Spleen (tissue), 11 donors: Measurements from ENCODE around the gene MEG3. TPM values are rescaled to one million over a fixed set of nuclear protein-coding genes. Genes with fewer than 3 reads are reported as not detected.

Source experiments
- DNase-seq: peaks from one replicate; pipeline ENCODE4 v3.0.0-alpha.2; 2020
- H3K27ac ChIP-seq, 8 donors: fragments of 200-600 bp; sonication (generic) in 7 of 8; 1 replicate in 4 of 8; 2 replicates in 4 of 8; pipeline versions ENCODE4 v1.5.0 to v1.8.0; 2016 to 2021; ENCODE audit warnings: inconsistent platforms in 4 of 8, mild to moderate bottlenecking in 4 of 8, moderate library complexity in 1 of 8
- H3K27me3 ChIP-seq, 7 donors: fragments of 200-600 bp; sonication (generic) in 6 of 7; replicated peaks in 1 of 7; 1 replicate in 4 of 7; 2 replicates in 3 of 7; pipeline versions ENCODE4 v1.5.0 to v1.8.0; 2016 to 2021; ENCODE audit warnings: inconsistent platforms in 3 of 7, mild to moderate bottlenecking in 1 of 7
- H3K36me3 ChIP-seq, 6 donors: fragments of 200-600 bp; sonication (generic) in 5 of 6; 1 replicate in 4 of 6; 2 replicates in 2 of 6; pipeline versions ENCODE4 v1.5.0 to v1.8.0; 2016 to 2021; ENCODE audit warnings: inconsistent platforms in 2 of 6
- H3K4me1 ChIP-seq, 6 donors: fragments of 200-600 bp; sonication (generic) in 5 of 6; 1 replicate in 3 of 6; 2 replicates in 3 of 6; pipeline versions ENCODE4 v1.5.0 to v1.8.0; 2016 to 2021; ENCODE audit warnings: inconsistent platforms in 3 of 6
- H3K4me3 ChIP-seq, 8 donors: fragments of 200-600 bp; sonication (generic) in 7 of 8; 1 replicate in 4 of 8; 2 replicates in 4 of 8; pipeline versions ENCODE4 v1.5.0 to v1.8.0; 2016 to 2021; ENCODE audit warnings: inconsistent platforms in 4 of 8, mild to moderate bottlenecking in 4 of 8, moderate library complexity in 2 of 8
- H3K9me3 ChIP-seq, 8 donors: fragments of 200-600 bp; sonication (generic) in 7 of 8; 1 replicate in 4 of 8; 2 replicates in 4 of 8; pipeline versions ENCODE4 v1.5.0 to v1.8.0; 2016 to 2021; ENCODE audit warnings: inconsistent platforms in 4 of 8
- CTCF ChIP-seq, 11 experiments: fragments of 200-600 bp in 7 of 11; fragments of 450-650 bp in 4 of 11; sonication (generic) in 4 of 11; IDR thresholded peaks in 8 of 11; conservative IDR thresholded peaks in 3 of 11; 1 replicate in 7 of 11; 2 replicates in 4 of 11; pipeline versions ENCODE4 v1.4.0 to v1.8.0; 2016 to 2021; ENCODE audit warnings: antibody characterized with exemption in 11 of 11, inconsistent platforms in 4 of 11, mild to moderate bottlenecking in 1 of 11
- POLR2A ChIP-seq, 3 donors: fragments of 450-650 bp; IDR thresholded peaks; one replicate each; pipeline ENCODE4 v1.5.1; 2017; ENCODE audit warnings: antibody characterized with exemption in 3 of 3, mild to moderate bottlenecking in 1 of 3
- POLR2AphosphoS5 ChIP-seq, 3 donors: sonication (generic); formaldehyde crosslinking; IDR thresholded peaks; one replicate each; pipeline ENCODE4 v1.5.1; 2017; ENCODE audit warnings: antibody characterized with exemption in 3 of 3
- WGBS, 5 donors: extraction: QIAGEN DNeasy Blood & Tissue Kit in 3 of 5; methylation state at CpG; one replicate each; pipeline versions ENCODE4 v1.1.5 to v1.1.7; 2013 to 2018; 5-methylcytosine and 5-hydroxymethylcytosine counted together
- intact Hi-C: fragments of 100-400 bp; cut with DNase I; formaldehyde crosslinking; loops from one replicate; pipeline ENCODE4 v1.15.0; 2023; ENCODE audit warnings: low total_unique reads
- polyA plus RNA-seq, 3 donors: library from polyadenylated mRNA; stranded (reverse); fragments of 200-250 nt; gene quantifications; one replicate each; pipeline ENCODE4 v1.2.1, GENCODE V29; 2013
- total RNA-seq, 7 donors: library from RNA; depleted of rRNA in 3 of 7; stranded (reverse); fragments of >200 nt in 3 of 7; fragmentation: NEBNext Ultra II Directional in 4 of 7; extraction: Animal tissue kit (Norgen Biotek cat#: 25700) in 4 of 7; gene quantifications; one replicate each; pipeline versions ENCODE4 v1.1.0 to v1.2.1, GENCODE V29; 2016 to 2021
- donor health status: healthy with polysubstance abuse.
- donor health status: DM: no; HTN: no; CAD: no; lungs with moderate emphysema.
- donor health status: DM: no; HTN: no; CAD: no.
- donor health status: Bipolar disorder and iron deficiency.
- donor health status: healthy.
- donor health status: DM: no; HTN: no; CAD: no.
- donor health status: DM: yes; HTN: yes; CAD: no.

Gene MEG3
- total and polyA plus RNA-seq, 10 donors, result 86.5 to 763 (median 187) TPM

- Histone ChIP-seq H3K4me1 (no peaks in the 10 kb centered on the region), H3K9me3 (peaks cover 0 to 23% (median 0%) of the 10 kb centered on the region in 8 donors), H3K36me3 (peaks cover 0 to 17% (median 0%) of the 10 kb centered on the region in 6 donors), H3K4me3 (no peak overlapping the region), H3K27me3 (peaks cover 0 to 23% (median 0%) of the 10 kb centered on the region in 7 donors), H3K27ac (no peak overlapping the region)
- intact Hi-C loops, result no loop called here
- WGBS, 5 donors, result 86 to 97% (median 89%) methylated on average over 8 of the region's 8 CpGs
- TF ChIP-seq POLR2A (IDR thresholded peaks at IDR 0.05) (no peak), CTCF (IDR thresholded peaks at IDR 0.05 in 8 of 11, conservative IDR thresholded peaks at IDR 0.05 in 3 of 11) (no peak), POLR2AphosphoS5 (IDR thresholded peaks at IDR 0.05) (no peak)
- peak; percentile 52 for DNase-seq
These were observed 53.9 kb downstream of the MEG3 start for GRCh38 chr14:100879782-100880181.

- peaks cover 0 to 19% (median 0%) of the 10 kb centered on the region in 7 donors for H3K27me3 ChIP-seq
- no peak for TF ChIP-seq POLR2AphosphoS5 (IDR thresholded peaks at IDR 0.05)
- TF ChIP-seq POLR2A (IDR thresholded peaks at IDR 0.05), result no peak
- no peak for TF ChIP-seq CTCF (IDR thresholded peaks at IDR 0.05 in 8 of 11, conservative IDR thresholded peaks at IDR 0.05 in 3 of 11)
- 87 to 95% (median 91%) methylated on average over 26 to 34 of the region's 34 CpGs for WGBS, 5 donors
- no peaks in the 10 kb centered on the region for H3K4me1 ChIP-seq
- H3K4me3 ChIP-seq, result no peak overlapping the region
- intact Hi-C loops, result no loop called here
- DNase-seq, result peak; percentile 61
- peaks cover 0 to 17% (median 0%) of the 10 kb centered on the region in 6 donors for H3K36me3 ChIP-seq
- peaks cover 0 to 23% (median 0%) of the 10 kb centered on the region in 8 donors for H3K9me3 ChIP-seq
- H3K27ac ChIP-seq, result no peak overlapping the region
These were observed 54.6 kb downstream of the MEG3 start for GRCh38 chr14:100880271-100881101.

GRCh38 chr14:100881211-100882025 lies 55.5 kb downstream of the MEG3 start:
- DNase-seq, result peak; percentile 55
- 92 to 96% (median 95%) methylated on average over 27 to 38 of the region's 38 CpGs for WGBS, 5 donors

More at GRCh38 chr14:100881211-100882025, 55.5 kb downstream of the MEG3 start:
- TF ChIP-seq CTCF (IDR thresholded peaks at IDR 0.05 in 8 of 11, conservative IDR thresholded peaks at IDR 0.05 in 3 of 11), result no peak
- H3K27ac ChIP-seq, result no peak overlapping the region
- no peaks in the 10 kb centered on the region for H3K4me1 ChIP-seq
- H3K36me3 ChIP-seq, result peaks cover 0 to 17% (median 0%) of the 10 kb centered on the region in 6 donors
- intact Hi-C loops, result no loop called here
- H3K9me3 ChIP-seq, result peaks cover 0 to 23% (median 0%) of the 10 kb centered on the region in 8 donors
- H3K27me3 ChIP-seq, result peaks cover 0 to 19% (median 0%) of the 10 kb centered on the region in 7 donors
- H3K4me3 ChIP-seq, result no peak overlapping the region
